ENCODE measurements around the gene DEPDC5.

DNA sequence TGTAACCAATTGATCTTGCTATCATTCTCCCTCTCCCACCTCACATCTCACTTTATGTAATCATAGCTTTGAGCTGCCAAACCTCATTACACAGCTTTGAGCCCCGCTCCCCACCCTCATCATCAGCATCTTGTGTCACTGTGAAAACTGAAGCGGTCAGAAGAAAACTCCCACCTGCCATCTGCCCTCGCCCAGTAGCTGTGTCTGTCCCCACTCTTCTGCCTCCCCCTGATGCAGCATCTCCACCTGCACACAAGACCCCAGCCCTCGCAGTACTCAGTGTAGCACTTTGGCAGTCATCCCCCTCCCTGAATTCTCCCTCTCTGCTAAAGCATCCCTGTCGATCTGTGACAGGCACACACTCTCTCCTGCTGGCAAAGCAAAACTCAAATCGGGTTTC lies 130.2 kb downstream of the DEPDC5 start:
- TF ChIP-seq, protein P1, sequence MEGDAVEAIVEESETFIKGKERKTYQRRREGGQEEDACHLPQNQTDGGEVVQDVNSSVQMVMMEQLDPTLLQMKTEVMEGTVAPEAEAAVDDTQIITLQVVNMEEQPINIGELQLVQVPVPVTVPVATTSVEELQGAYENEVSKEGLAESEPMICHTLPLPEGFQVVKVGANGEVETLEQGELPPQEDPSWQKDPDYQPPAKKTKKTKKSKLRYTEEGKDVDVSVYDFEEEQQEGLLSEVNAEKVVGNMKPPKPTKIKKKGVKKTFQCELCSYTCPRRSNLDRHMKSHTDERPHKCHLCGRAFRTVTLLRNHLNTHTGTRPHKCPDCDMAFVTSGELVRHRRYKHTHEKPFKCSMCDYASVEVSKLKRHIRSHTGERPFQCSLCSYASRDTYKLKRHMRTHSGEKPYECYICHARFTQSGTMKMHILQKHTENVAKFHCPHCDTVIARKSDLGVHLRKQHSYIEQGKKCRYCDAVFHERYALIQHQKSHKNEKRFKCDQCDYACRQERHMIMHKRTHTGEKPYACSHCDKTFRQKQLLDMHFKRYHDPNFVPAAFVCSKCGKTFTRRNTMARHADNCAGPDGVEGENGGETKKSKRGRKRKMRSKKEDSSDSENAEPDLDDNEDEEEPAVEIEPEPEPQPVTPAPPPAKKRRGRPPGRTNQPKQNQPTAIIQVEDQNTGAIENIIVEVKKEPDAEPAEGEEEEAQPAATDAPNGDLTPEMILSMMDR (IDR thresholded peaks at IDR 0.05; ENCODE audit: borderline replicate concordance, extremely low read depth, low read length, poor library complexity, severe bottlenecking), result no peak
- TF ChIP-seq EZH2 (IDR thresholded peaks at IDR 0.05; ENCODE audit: borderline replicate concordance, low read depth, low read length, severe bottlenecking), result no peak

Data from DND-41 (cell line).